DMS114 treated with DMSO at 0.1 percent for 48 hours (cell line): ENCODE measurements around the gene FAM83D.

Source experiments
- DNase-seq: peaks from one replicate; lab custom pipeline; 2025; ENCODE audit not compliant: unreplicated experiment; lab: John Stamatoyannopoulos, UW

The FAM83D gene

DNA sequence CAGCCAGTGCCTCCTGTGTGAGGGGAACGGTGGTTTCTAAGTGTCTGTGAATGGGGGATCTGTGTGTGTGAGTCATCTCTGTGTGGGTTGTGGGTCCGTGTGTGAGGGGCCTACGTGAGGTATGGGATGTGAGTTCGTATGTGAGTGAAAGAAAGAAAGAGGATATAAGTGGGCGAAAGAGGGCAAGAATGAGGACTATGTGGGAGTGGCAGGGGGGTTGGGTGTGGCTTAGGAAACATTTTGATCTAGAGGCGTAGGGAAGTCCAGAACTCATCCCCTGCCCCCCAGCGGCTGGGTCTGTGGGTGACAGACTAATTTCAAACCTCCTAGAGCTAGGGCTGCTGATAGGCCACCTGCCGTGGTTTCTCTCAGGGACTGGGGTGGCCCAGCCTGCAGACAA lies 71.4 kb downstream of the FAM83D start:
- no peak for DNase-seq

DNA sequence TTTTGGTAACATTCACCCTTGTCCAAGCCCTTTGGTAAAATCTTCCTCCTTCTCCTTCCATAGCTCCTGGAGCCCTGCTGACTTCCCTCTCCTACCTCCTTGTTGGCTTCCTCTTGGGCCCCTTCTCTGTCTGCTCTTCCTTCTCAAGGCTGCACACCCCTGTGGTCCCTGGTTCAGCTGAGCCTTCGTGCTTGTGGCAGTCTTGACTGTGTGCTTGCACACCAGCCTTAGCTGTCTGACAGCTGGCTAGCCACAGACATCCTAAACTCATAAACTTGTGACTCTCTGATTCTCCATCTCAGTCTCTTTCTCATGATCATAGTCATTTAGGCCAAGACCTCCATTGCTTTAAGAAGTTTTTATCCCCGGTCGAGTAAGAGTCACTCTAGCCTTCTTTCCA lies 73.0 kb downstream of the FAM83D start:
- DNase-seq = no peak

GRCh38 chr20:38999965-39000910 lies 74.0 kb downstream of the FAM83D start:
- no peak for DNase-seq
